T-cell (primary cell): ENCODE results near the gene KIAA1217. TPM values are rescaled to one million over a fixed set of nuclear protein-coding genes. Genes with fewer than 3 reads are reported as not detected.
A peak's percentile ranks its signal among the peaks of the same experiment; 100 is the strongest.

ENCODE experiments used
- ATAC-seq, 4 experiments: fragments of 200-7000 bp in 3 of 4; fragments of 150-1000 bp in 1 of 4; cut with Tn5 transposase; replicated peaks in 1 of 4; 1 replicate in 3 of 4; 2 replicates in 1 of 4; pipeline ENCODE4 v1.10.0; 2021; ENCODE audit warnings: moderate library complexity in 3 of 4, mild to moderate bottlenecking in 2 of 4, moderate number of reproducible peaks in 1 of 4
- CTCF ChIA-PET, 2 donors: fragments of 300-600 bp; sonication (Branson Sonifier 250); formaldehyde crosslinking; loops; one replicate each; lab custom pipeline; 2022; ENCODE audit warnings: antibody characterized with exemption in 2 of 2; lab: Charles Lee
- POLR2A ChIA-PET, 2 donors: fragments of 300-600 bp; sonication (Branson Sonifier 250); formaldehyde crosslinking; loops; one replicate each; lab custom pipeline; 2022; ENCODE audit warnings: antibody characterized with exemption in 2 of 2; lab: Charles Lee
- DNase-seq, 35 experiments: peaks; one replicate each; pipeline versions ENCODE4 v3.0.0 to v3.0.0-alpha.2; 2013 to 2023
- H3K27ac ChIP-seq: one replicate; pipeline ENCODE4 v1.5.1; 2013; ENCODE audit warnings: low read length
- H3K27me3 ChIP-seq, 2 experiments: replicated peaks in 1 of 2; 1 replicate in 1 of 2; 2 replicates in 1 of 2; pipeline versions ENCODE4 v1.6.1 to v1.7.0; 2013; ENCODE audit warnings: low read length in 1 of 2, mixed read lengths in 1 of 2; ENCODE audit not compliant: control insufficient read depth in 2 of 2, insufficient read depth in 2 of 2; ENCODE audit errors: extremely low read depth in 1 of 2
- H3K36me3 ChIP-seq, 2 donors: 1 replicate in 1 of 2; 2 replicates in 1 of 2; pipeline versions ENCODE4 v1.6.1 to v1.7.0; 2013; ENCODE audit warnings: low read length in 1 of 2; ENCODE audit not compliant: control insufficient read depth in 2 of 2, insufficient read depth in 1 of 2; ENCODE audit errors: extremely low read depth in 1 of 2
- H3K4me1 ChIP-seq, 2 experiments: 1 replicate in 1 of 2; 2 replicates in 1 of 2; pipeline versions ENCODE4 v1.6.1 to v1.7.0; 2013; ENCODE audit warnings: low read length in 2 of 2, mixed read lengths in 1 of 2; ENCODE audit not compliant: insufficient read depth in 2 of 2, control insufficient read depth in 1 of 2; ENCODE audit errors: extremely low read depth in 1 of 2
- H3K4me3 ChIP-seq, 2 donors: 1 replicate in 1 of 2; 2 replicates in 1 of 2; pipeline versions ENCODE4 v1.5.1 to v1.7.0; 2013; ENCODE audit warnings: mild to moderate bottlenecking in 2 of 2, low read length in 1 of 2, moderate library complexity in 1 of 2; ENCODE audit not compliant: control insufficient read depth in 1 of 2; ENCODE audit errors: extremely low read depth in 1 of 2
- H3K9me3 ChIP-seq: 2 replicates; pipeline ENCODE4 v1.7.0; 2013
- H3K27ac Mint-ChIP-seq, 2 donors: one replicate each; pipeline ENCODE4 v1.8.0; 2020 to 2021; ENCODE audit warnings: mild to moderate bottlenecking in 2 of 2, mixed read lengths in 2 of 2
- H3K27me3 Mint-ChIP-seq, 2 donors: one replicate each; pipeline ENCODE4 v1.8.0; 2021 to 2022; ENCODE audit warnings: mixed read lengths in 2 of 2
- H3K36me3 Mint-ChIP-seq: one replicate; pipeline ENCODE4 v1.8.0; 2021; ENCODE audit warnings: mixed read lengths
- H3K4me1 Mint-ChIP-seq, 3 donors: one replicate each; pipeline ENCODE4 v1.8.0; 2020 to 2022; ENCODE audit warnings: mixed read lengths in 3 of 3, mild to moderate bottlenecking in 1 of 3
- H3K4me3 Mint-ChIP-seq, 3 donors: one replicate each; pipeline ENCODE4 v1.8.0; 2020 to 2022; ENCODE audit warnings: mild to moderate bottlenecking in 3 of 3, mixed read lengths in 3 of 3, moderate library complexity in 3 of 3
- H3K9me3 Mint-ChIP-seq, 3 donors: one replicate each; pipeline ENCODE4 v1.8.0; 2020 to 2022; ENCODE audit warnings: mixed read lengths in 3 of 3
- WGBS: methylation state at CpG from one replicate; pipeline ENCODE4 v1.1.5; 2013; ENCODE audit warnings: missing lambda C conversion rate; ENCODE audit not compliant: insufficient coverage; 5-methylcytosine and 5-hydroxymethylcytosine counted together
- total RNA-seq, 35 experiments: library from RNA in 6 of 35; stranded (reverse) in 6 of 35; fragments of 120-200 nt in 1 of 35; gene quantifications; one replicate each; pipeline versions ENCODE4 v1.2.1 to v1.2.4 and lab custom pipeline; 2013 to 2026

The KIAA1217 gene
- total RNA-seq, 5 donors from 2014 or later (not counting 1 experiment from before 2014, with no cell fraction given) = 0.12 to 1.2 (median 0.66) TPM; not detected in 1

DNA sequence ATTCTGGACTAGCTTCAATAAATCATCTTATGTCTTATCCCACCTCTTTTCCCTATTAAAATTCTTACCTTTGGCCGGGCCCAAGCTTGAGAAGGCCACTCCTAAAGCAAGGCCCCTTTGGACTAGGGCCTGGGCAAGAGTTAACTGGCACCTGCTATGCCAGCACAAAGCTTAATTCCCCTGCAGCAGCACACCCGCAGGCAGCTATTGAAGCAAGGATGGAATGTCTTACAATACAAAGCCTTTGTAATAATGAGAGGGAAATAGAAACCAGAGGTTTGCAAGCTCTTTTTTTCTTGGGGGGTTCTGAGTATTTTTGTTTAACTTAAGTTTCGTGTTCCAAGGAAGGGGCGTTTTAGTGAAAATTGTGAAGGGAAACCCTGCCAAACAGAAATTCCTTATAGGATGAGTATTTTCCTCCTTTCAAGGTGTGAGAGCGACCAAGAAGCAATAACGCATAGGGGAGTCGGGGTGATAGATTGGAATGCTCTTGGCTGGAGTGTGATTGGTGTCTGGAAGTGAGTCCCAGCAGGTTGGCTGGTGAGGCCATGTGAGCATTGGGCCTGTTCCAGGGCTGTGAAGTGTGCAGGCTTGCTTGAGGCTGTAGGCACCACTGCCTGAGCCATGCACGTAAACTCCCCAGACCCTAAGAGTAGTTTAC, 148.5 kb downstream of the KIAA1217 start:
- Mint-ChIP-seq H3K27me3 (no peaks in the 10 kb centered on the region), H3K36me3 (no peaks in the 10 kb centered on the region), H3K4me3 (no peak overlapping the region), H3K4me1 (no peaks in the 10 kb centered on the region), H3K27ac (no peak overlapping the region), H3K9me3 (no peaks in the 10 kb centered on the region)
- no peak for DNase-seq
- ChIA-PET CTCF (no interaction called here), POLR2A (no interaction called here)
- no peaks in the 10 kb centered on the region for H3K4me1 ChIP-seq
- H3K4me3 ChIP-seq = no peak overlapping the region
- 92% methylated on average over 5 of the region's 8 CpGs for WGBS
- no peaks in the 10 kb centered on the region for H3K9me3 ChIP-seq
- H3K36me3 ChIP-seq = no peaks in the 10 kb centered on the region
- H3K27ac ChIP-seq = no peak overlapping the region
- no peak for ATAC-seq
- peaks cover 0 to 2% of the 10 kb centered on the region in 2 experiments for H3K27me3 ChIP-seq

- H3K9me3 Mint-ChIP-seq = no peaks in the 10 kb centered on the region
- ATAC-seq = no peak
- CTCF ChIA-PET = no interaction called here
Observed at GRCh38 chr10:24358022-24358421, 149.1 kb downstream of the KIAA1217 start.

GRCh38 chr10:24360282-24361127, 151.6 kb downstream of the KIAA1217 start:
- DNase-seq = peak in 2 of 35 experiments; percentile 2 to 10

More at GRCh38 chr10:24358022-24358421, 149.1 kb downstream of the KIAA1217 start:
- H3K27ac Mint-ChIP-seq = no peak overlapping the region
- no peaks in the 10 kb centered on the region for H3K4me1 ChIP-seq
- no peak overlapping the region for H3K27ac ChIP-seq
- POLR2A ChIA-PET = no interaction called here
- H3K4me3 Mint-ChIP-seq = no peak overlapping the region
- no peak for DNase-seq
- peaks cover 0 to 2% of the 10 kb centered on the region in 2 experiments for H3K27me3 ChIP-seq
- no peaks in the 10 kb centered on the region for H3K9me3 ChIP-seq
- H3K4me3 ChIP-seq = no peak overlapping the region
- 66% methylated on average over 2 of the region's 4 CpGs for WGBS
- H3K36me3 Mint-ChIP-seq = no peaks in the 10 kb centered on the region
- no peaks in the 10 kb centered on the region for H3K36me3 ChIP-seq
- H3K27me3 Mint-ChIP-seq = no peaks in the 10 kb centered on the region
- no peaks in the 10 kb centered on the region for H3K4me1 Mint-ChIP-seq

GRCh38 chr10:24363070-24363469, 154.1 kb downstream of the KIAA1217 start:
- no peak for DNase-seq
- H3K9me3 ChIP-seq = no peaks in the 10 kb centered on the region
- Mint-ChIP-seq H3K4me3 (no peak overlapping the region), H3K36me3 (no peaks in the 10 kb centered on the region), H3K9me3 (no peaks in the 10 kb centered on the region), H3K27ac (no peak overlapping the region), H3K27me3 (peaks cover 2 to 4% of the 10 kb centered on the region in 2 donors), H3K4me1 (no peaks in the 10 kb centered on the region)
- CTCF ChIA-PET = interaction anchor here in 1 of 2 donors (0.7 kb wide), 1 partner anchor 14 kb away, joined by 4 read pairs; no protein-coding TSS in a partner anchor
- POLR2A ChIA-PET = no interaction called here
- H3K27me3 ChIP-seq = peaks cover 0 to 5% of the 10 kb centered on the region in 2 experiments
- no peaks in the 10 kb centered on the region for H3K36me3 ChIP-seq
- no peak overlapping the region for H3K4me3 ChIP-seq
- 83% methylated on average over 1 of the region's 3 CpGs for WGBS
- ATAC-seq = no peak
- no peaks in the 10 kb centered on the region for H3K4me1 ChIP-seq
- H3K27ac ChIP-seq = no peak overlapping the region

More at GRCh38 chr10:24360282-24361127, 151.6 kb downstream of the KIAA1217 start:
- CTCF ChIA-PET = interaction anchor here in 1 of 2 donors (0.6 kb wide), 1 partner anchor 197 kb away, joined by 3 read pairs; no protein-coding TSS in a partner anchor
- no peak overlapping the region for H3K27ac ChIP-seq
- Mint-ChIP-seq H3K4me1 (no peaks in the 10 kb centered on the region), H3K27me3 (peaks cover 2 to 4% of the 10 kb centered on the region in 2 donors), H3K4me3 (no peak overlapping the region), H3K27ac (no peak overlapping the region), H3K9me3 (no peaks in the 10 kb centered on the region), H3K36me3 (no peaks in the 10 kb centered on the region)
- POLR2A ChIA-PET = no interaction called here
- no peaks in the 10 kb centered on the region for H3K4me1 ChIP-seq
- H3K9me3 ChIP-seq = no peaks in the 10 kb centered on the region
- ATAC-seq = no peak
- H3K36me3 ChIP-seq = no peaks in the 10 kb centered on the region
- no peak overlapping the region for H3K4me3 ChIP-seq
- WGBS = 7% methylated on average over 2 of the region's 12 CpGs
- peaks cover 0 to 2% of the 10 kb centered on the region in 2 experiments for H3K27me3 ChIP-seq

DNA sequence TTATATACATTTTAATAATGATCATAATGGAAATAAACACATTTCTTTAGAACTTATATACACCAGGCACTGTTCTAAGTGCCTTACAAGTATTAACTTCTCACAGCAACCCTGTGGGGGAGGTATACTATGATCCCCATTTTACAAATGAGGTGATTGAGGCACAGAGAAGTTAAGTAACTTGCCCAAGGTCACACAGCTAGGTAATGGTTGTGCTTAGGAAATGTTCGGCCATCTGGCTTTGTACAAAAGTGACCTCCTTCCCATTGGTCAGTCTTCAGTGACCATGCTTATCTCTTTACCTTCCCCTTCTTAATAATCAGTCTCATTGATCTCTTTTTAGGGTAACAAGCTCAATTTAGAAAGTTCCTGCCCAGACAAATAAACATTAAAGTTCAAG, 158.8 kb downstream of the KIAA1217 start:
- no peaks in the 10 kb centered on the region for H3K4me1 ChIP-seq
- H3K9me3 ChIP-seq = no peaks in the 10 kb centered on the region
- H3K27ac ChIP-seq = no peak overlapping the region
- WGBS = no CpG with 5 or more reads among the region's 1 CpG
- H3K4me3 ChIP-seq = no peak overlapping the region
- peaks cover 0 to 5% of the 10 kb centered on the region in 2 experiments for H3K27me3 ChIP-seq
- ATAC-seq = no peak
- CTCF ChIA-PET = no interaction called here
- H3K36me3 ChIP-seq = no peaks in the 10 kb centered on the region
- H3K4me1 Mint-ChIP-seq = no peaks in the 10 kb centered on the region
- H3K27me3 Mint-ChIP-seq = peaks cover 2 to 7% of the 10 kb centered on the region in 2 donors
- DNase-seq = no peak
- H3K9me3 Mint-ChIP-seq = peaks cover 0 to 6% (median under 1%) of the 10 kb centered on the region in 3 donors
- H3K36me3 Mint-ChIP-seq = no peaks in the 10 kb centered on the region
- POLR2A ChIA-PET = no interaction called here
- H3K27ac Mint-ChIP-seq = no peak overlapping the region
- no peak overlapping the region for H3K4me3 Mint-ChIP-seq

GRCh38 chr10:24370877-24371276, 161.9 kb downstream of the KIAA1217 start:
- H3K9me3 ChIP-seq = no peaks in the 10 kb centered on the region
- H3K4me1 ChIP-seq = no peaks in the 10 kb centered on the region
- peaks cover 0 to 3% of the 10 kb centered on the region in 2 experiments for H3K27me3 ChIP-seq
- peaks cover 0 to 14% (median 8%) of the 10 kb centered on the region in 3 donors for H3K9me3 Mint-ChIP-seq
- POLR2A ChIA-PET = no interaction called here
- H3K36me3 Mint-ChIP-seq = no peaks in the 10 kb centered on the region
- no peak overlapping the region for H3K27ac ChIP-seq
- no peak for ATAC-seq
- H3K36me3 ChIP-seq = no peaks in the 10 kb centered on the region
- DNase-seq = no peak
- CTCF ChIA-PET = interaction anchor here in 1 of 2 donors (0.7 kb wide), 1 partner anchor 21 kb away, joined by 4 read pairs; no protein-coding TSS in a partner anchor
- no peaks in the 10 kb centered on the region for H3K4me1 Mint-ChIP-seq
- H3K27me3 Mint-ChIP-seq = peaks cover 0 to 3% of the 10 kb centered on the region in 2 donors
- whole genome bisulfite sequencing = 72% methylated on average over 2 of the region's 4 CpGs
- H3K4me3 ChIP-seq = no peak overlapping the region
- H3K27ac Mint-ChIP-seq = no peak overlapping the region
- no peak overlapping the region for H3K4me3 Mint-ChIP-seq
